ENCODE data around the gene TTF2. TPM values are rescaled to one million over a fixed set of nuclear protein-coding genes. Genes with fewer than 3 reads are reported as not detected.
"Not testable (repeated sequence)": the region's sequence is repeated elsewhere in the genome, so short reads cannot be mapped to it uniquely, and the experiment has no call there.

The TTF2 gene
- total and polyA plus RNA-seq, 2 donors from 2014 or later: 4.1 to 19.0 TPM

DNA sequence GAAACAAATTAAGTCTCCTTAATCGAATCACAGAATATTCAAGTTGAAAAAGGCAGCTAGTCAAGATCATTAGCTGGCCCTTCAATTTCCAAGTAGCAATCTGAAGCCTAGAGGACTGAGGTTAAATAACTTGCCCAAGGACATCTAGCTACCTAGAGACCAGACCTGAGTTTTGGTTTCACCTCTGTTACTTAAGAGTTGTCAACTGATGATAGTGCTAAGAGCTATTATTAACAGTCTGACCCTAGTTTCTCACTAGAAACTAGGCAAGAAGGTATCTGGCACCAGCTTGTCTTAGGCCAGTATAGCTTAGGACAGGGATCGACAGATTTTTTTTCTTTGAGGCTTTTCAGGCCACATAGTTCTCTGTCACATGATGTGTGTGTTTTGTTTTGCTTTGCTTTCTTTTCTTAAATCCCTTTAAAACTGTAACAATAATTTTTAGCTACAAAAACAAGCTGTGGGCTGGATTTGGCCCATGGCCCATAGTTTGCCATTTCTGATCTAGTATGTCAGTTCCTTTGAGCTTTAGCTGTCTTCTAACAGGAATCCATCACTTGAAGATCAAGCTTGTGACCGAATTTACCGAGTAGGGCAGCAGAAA, 38.3 kb downstream of the TTF2 start:
- Histone ChIP-seq H3K9ac (ENCODE audit: low read length in 3 of 3) (no peak overlapping the region), H3K27ac (ENCODE audit: low read depth in 2 of 2, low read length in 2 of 2) (no peak overlapping the region), H3K27me3 (ENCODE audit: control insufficient read depth, insufficient read depth, low read length) (no peaks in the 10 kb centered on the region), H3K36me3 (ENCODE audit: control insufficient read depth in 2 of 3, insufficient read depth in 3 of 3, low read length in 3 of 3) (no peaks in the 10 kb centered on the region), H3K4me1 (ENCODE audit: control insufficient read depth in 2 of 3, insufficient read depth in 2 of 3, low read depth in 1 of 3, low read length in 3 of 3) (peaks cover 0 to 1% (median 0%) of the 10 kb centered on the region in 3 donors), H3K9me3 (ENCODE audit: control insufficient read depth in 2 of 3, insufficient read depth in 1 of 3, low read length in 3 of 3) (no peaks in the 10 kb centered on the region), H3K4me3 (ENCODE audit: low read length in 3 of 3) (no peak overlapping the region)
- DNase-seq (peak in 1 of 5 donors; percentile 52), FAIRE-seq (no peak)
- intact Hi-C loops (cut with DNase I): no loop called here
- TF ChIP-seq, protein P1, sequence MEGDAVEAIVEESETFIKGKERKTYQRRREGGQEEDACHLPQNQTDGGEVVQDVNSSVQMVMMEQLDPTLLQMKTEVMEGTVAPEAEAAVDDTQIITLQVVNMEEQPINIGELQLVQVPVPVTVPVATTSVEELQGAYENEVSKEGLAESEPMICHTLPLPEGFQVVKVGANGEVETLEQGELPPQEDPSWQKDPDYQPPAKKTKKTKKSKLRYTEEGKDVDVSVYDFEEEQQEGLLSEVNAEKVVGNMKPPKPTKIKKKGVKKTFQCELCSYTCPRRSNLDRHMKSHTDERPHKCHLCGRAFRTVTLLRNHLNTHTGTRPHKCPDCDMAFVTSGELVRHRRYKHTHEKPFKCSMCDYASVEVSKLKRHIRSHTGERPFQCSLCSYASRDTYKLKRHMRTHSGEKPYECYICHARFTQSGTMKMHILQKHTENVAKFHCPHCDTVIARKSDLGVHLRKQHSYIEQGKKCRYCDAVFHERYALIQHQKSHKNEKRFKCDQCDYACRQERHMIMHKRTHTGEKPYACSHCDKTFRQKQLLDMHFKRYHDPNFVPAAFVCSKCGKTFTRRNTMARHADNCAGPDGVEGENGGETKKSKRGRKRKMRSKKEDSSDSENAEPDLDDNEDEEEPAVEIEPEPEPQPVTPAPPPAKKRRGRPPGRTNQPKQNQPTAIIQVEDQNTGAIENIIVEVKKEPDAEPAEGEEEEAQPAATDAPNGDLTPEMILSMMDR (IDR thresholded peaks at IDR 0.05; ENCODE audit: borderline replicate concordance, extremely low read depth, insufficient read depth): no peak

DNA sequence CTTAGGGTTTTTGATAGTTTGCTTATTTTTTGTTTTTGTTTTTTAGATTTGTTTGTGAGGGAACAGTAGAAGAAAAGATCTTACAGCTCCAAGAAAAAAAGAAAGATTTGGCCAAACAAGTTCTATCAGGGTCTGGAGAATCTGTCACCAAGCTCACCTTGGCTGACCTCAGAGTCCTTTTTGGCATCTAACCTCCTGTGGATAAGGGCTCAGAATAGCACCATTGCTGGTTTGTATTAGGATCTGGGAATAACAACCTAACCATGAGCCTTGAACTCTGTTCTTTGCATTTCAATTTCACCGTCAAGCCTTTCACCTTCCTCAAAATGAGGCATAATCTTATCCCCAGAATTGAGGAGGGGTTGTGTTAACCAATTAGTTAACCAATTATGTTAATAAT, 41.2 kb downstream of the TTF2 start:
- Histone ChIP-seq H3K9ac (ENCODE audit: low read length in 3 of 3) (no peak overlapping the region), H3K36me3 (ENCODE audit: control insufficient read depth in 2 of 3, insufficient read depth in 3 of 3, low read length in 3 of 3) (no peaks in the 10 kb centered on the region), H3K27ac (ENCODE audit: low read depth in 2 of 2, low read length in 2 of 2) (no peak overlapping the region), H3K4me3 (ENCODE audit: low read length in 3 of 3) (no peak overlapping the region), H3K4me1 (ENCODE audit: control insufficient read depth in 2 of 3, insufficient read depth in 2 of 3, low read depth in 1 of 3, low read length in 3 of 3) (no peaks in the 10 kb centered on the region), H3K27me3 (ENCODE audit: control insufficient read depth, insufficient read depth, low read length) (no peaks in the 10 kb centered on the region), H3K9me3 (ENCODE audit: control insufficient read depth in 2 of 3, insufficient read depth in 1 of 3, low read length in 3 of 3) (no peaks in the 10 kb centered on the region)
- TF ChIP-seq, protein P1 (IDR thresholded peaks at IDR 0.05; ENCODE audit: borderline replicate concordance, extremely low read depth, insufficient read depth): no peak
- FAIRE-seq (no peak), DNase-seq (no peak)
- intact Hi-C loops (cut with DNase I): no loop called here

DNA sequence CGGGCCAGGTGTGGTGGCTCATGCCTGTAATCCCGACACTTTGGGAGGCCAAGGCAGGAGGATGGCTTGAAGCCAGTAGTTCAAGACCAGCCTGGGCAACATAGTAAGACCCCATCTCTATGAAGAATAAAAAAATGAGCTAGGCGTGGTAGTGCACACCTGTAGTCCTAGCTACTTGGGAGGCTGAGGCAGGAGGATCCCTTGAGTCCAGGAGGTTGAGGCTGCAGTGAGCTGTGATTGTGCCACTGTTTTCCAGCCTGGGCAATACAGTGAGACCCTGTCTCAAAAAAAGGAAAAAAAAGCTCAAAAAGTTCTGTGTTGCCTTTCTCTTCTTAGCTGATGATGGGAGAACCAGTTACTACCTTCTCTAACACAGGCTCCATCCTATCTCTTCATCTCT, 41.7 kb downstream of the TTF2 start:
- H3K27ac ChIP-seq (ENCODE audit: low read depth in 2 of 2, low read length in 2 of 2); H3K36me3 ChIP-seq (ENCODE audit: control insufficient read depth in 2 of 3, insufficient read depth in 3 of 3, low read length in 3 of 3); H3K9me3 ChIP-seq (ENCODE audit: control insufficient read depth in 2 of 3, insufficient read depth in 1 of 3, low read length in 3 of 3); intact Hi-C loops (cut with DNase I); H3K4me3 ChIP-seq (ENCODE audit: low read length in 3 of 3); H3K27me3 ChIP-seq (ENCODE audit: control insufficient read depth, insufficient read depth, low read length); H3K9ac ChIP-seq (ENCODE audit: low read length in 3 of 3); H3K4me1 ChIP-seq (ENCODE audit: control insufficient read depth in 2 of 3, insufficient read depth in 2 of 3, low read depth in 1 of 3, low read length in 3 of 3); FAIRE-seq; DNase-seq: not testable (repeated sequence)

DNA sequence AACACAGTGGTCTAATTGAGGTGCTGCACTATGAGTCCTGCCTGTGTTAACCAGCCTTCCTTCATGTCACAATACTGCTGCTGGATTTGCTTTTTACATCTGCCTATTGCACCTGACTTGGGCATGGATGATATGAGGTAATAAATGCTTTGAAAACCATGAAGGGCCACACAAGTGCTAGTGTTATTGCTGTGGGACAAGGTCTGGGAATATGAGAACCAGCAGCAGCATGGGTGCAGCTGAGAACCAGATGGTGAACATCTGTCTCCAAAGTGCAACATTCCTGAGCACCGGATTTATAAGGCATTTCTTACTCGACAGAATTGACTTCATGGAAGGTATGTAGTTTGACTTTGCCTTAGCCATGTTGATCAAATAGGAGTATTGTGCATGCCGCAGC, 44.9 kb downstream of the TTF2 start:
- Histone ChIP-seq H3K4me3 (ENCODE audit: low read length in 3 of 3) (no peak overlapping the region), H3K9me3 (ENCODE audit: control insufficient read depth in 2 of 3, insufficient read depth in 1 of 3, low read length in 3 of 3) (no peaks in the 10 kb centered on the region), H3K4me1 (ENCODE audit: control insufficient read depth in 2 of 3, insufficient read depth in 2 of 3, low read depth in 1 of 3, low read length in 3 of 3) (no peaks in the 10 kb centered on the region), H3K36me3 (ENCODE audit: control insufficient read depth in 2 of 3, insufficient read depth in 3 of 3, low read length in 3 of 3) (peaks cover 0 to 2% (median 0%) of the 10 kb centered on the region in 3 donors), H3K9ac (ENCODE audit: low read length in 3 of 3) (no peak overlapping the region), H3K27ac (ENCODE audit: low read depth in 2 of 2, low read length in 2 of 2) (no peak overlapping the region), H3K27me3 (ENCODE audit: control insufficient read depth, insufficient read depth, low read length) (no peaks in the 10 kb centered on the region)
- no peak for FAIRE-seq
- intact Hi-C loops (cut with DNase I): no loop called here
- no peak for DNase-seq
- TF ChIP-seq, protein P1 (IDR thresholded peaks at IDR 0.05; ENCODE audit: borderline replicate concordance, extremely low read depth, insufficient read depth): no peak
